CD14-positive monocyte (primary cell): ENCODE data around the gene CBX3. TPM values are rescaled to one million over a fixed set of nuclear protein-coding genes. Genes with fewer than 3 reads are reported as not detected.

Experiments used
- DNase-seq, 3 donors: peaks; one replicate each; pipeline ENCODE4 v3.0.0-alpha.2; 2011 to 2022
- H2AFZ ChIP-seq: 2 replicates; pipeline ENCODE4 v1.6.0; 2012; ENCODE audit warnings: mild to moderate bottlenecking, low read depth, low read length, inconsistent platforms; ENCODE audit not compliant: insufficient read depth, poor library complexity, severe bottlenecking
- H3K27ac ChIP-seq, 2 donors: 1 replicate in 1 of 2; 2 replicates in 1 of 2; pipeline ENCODE4 v1.5.1; 2012 to 2013; ENCODE audit warnings: low read length in 2 of 2, control low read depth in 1 of 2, inconsistent platforms in 1 of 2, low read depth in 1 of 2, mild to moderate bottlenecking in 1 of 2
- H3K27me3 ChIP-seq, 2 donors: one replicate each; pipeline versions ENCODE4 v1.6.0 to v1.6.1; 2011 to 2013; ENCODE audit warnings: low read length in 2 of 2; ENCODE audit not compliant: control insufficient read depth in 2 of 2, insufficient read depth in 2 of 2
- H3K36me3 ChIP-seq, 2 donors: replicated peaks in 1 of 2; 1 replicate in 1 of 2; 2 replicates in 1 of 2; pipeline versions ENCODE4 v1.5.1 to v1.6.1; 2012 to 2013; ENCODE audit warnings: low read length in 2 of 2, control low read depth in 1 of 2, inconsistent platforms in 1 of 2, mild to moderate bottlenecking in 1 of 2; ENCODE audit not compliant: insufficient read depth in 2 of 2, control insufficient read depth in 1 of 2
- H3K4me1 ChIP-seq, 2 donors: 1 replicate in 1 of 2; 2 replicates in 1 of 2; pipeline versions ENCODE4 v1.5.1 to v1.6.1; 2012 to 2013; ENCODE audit warnings: low read length in 2 of 2, control low read depth in 1 of 2, inconsistent platforms in 1 of 2, mild to moderate bottlenecking in 1 of 2, moderate library complexity in 1 of 2; ENCODE audit not compliant: insufficient read depth in 2 of 2, control insufficient read depth in 1 of 2
- H3K4me2 ChIP-seq: replicated peaks from 2 replicates; pipeline ENCODE3; 2012; ENCODE audit warnings: low read length, moderate library complexity, mild to moderate bottlenecking; ENCODE audit not compliant: poor library complexity, severe bottlenecking; ENCODE audit errors: extremely low read depth
- H3K4me3 ChIP-seq, 3 experiments: fragments of 200-600 bp in 1 of 3; sonication (generic) in 1 of 3; replicated peaks in 1 of 3; 1 replicate in 2 of 3; 2 replicates in 1 of 3; pipeline ENCODE4 v1.5.1; 2011 to 2013; ENCODE audit warnings: low read length in 3 of 3, mild to moderate bottlenecking in 3 of 3, control low read depth in 2 of 3, low read depth in 2 of 3, inconsistent platforms in 1 of 3, moderate library complexity in 1 of 3
- H3K79me2 ChIP-seq: 2 replicates; pipeline ENCODE4 v1.6.0; 2012; ENCODE audit warnings: mild to moderate bottlenecking, control low read depth, inconsistent platforms, low read length, moderate library complexity; ENCODE audit not compliant: insufficient read depth
- H3K9ac ChIP-seq: 2 replicates; pipeline ENCODE4 v1.6.0; 2017; ENCODE audit warnings: low read length, mild to moderate bottlenecking; ENCODE audit not compliant: insufficient read depth, poor library complexity, severe bottlenecking
- H3K9me3 ChIP-seq, 2 donors: replicated peaks in 1 of 2; 1 replicate in 1 of 2; 2 replicates in 1 of 2; pipeline versions ENCODE4 v1.5.1 to v1.6.1; 2012 to 2013; ENCODE audit warnings: low read length in 2 of 2, control low read depth in 1 of 2; ENCODE audit not compliant: control insufficient read depth in 1 of 2, insufficient read depth in 1 of 2
- H4K20me1 ChIP-seq: 2 replicates; pipeline ENCODE4 v1.6.0; 2012; ENCODE audit warnings: mild to moderate bottlenecking, low read length, control low read depth, moderate library complexity; ENCODE audit not compliant: insufficient read depth
- H3K27ac Mint-ChIP-seq, 7 donors: one replicate each; pipeline ENCODE4 v1.8.0; 2020; ENCODE audit warnings: mild to moderate bottlenecking in 7 of 7, mixed read lengths in 7 of 7, moderate library complexity in 6 of 7, inconsistent platforms in 2 of 7
- H3K27me3 Mint-ChIP-seq, 3 donors: one replicate each; pipeline ENCODE4 v1.8.0; 2021 to 2022; ENCODE audit warnings: low read depth in 3 of 3, mild to moderate bottlenecking in 3 of 3, mixed read lengths in 3 of 3, moderate library complexity in 3 of 3, inconsistent platforms in 1 of 3
- H3K36me3 Mint-ChIP-seq, 2 donors: one replicate each; pipeline ENCODE4 v1.8.0; 2020; ENCODE audit warnings: mixed read lengths in 2 of 2, inconsistent platforms in 1 of 2, mild to moderate bottlenecking in 1 of 2
- H3K4me1 Mint-ChIP-seq: one replicate; pipeline ENCODE4 v1.8.0; 2020; ENCODE audit warnings: mild to moderate bottlenecking, mixed read lengths
- H3K4me3 Mint-ChIP-seq, 2 donors: one replicate each; pipeline ENCODE4 v1.8.0; 2020; ENCODE audit warnings: mild to moderate bottlenecking in 2 of 2, mixed read lengths in 2 of 2, moderate library complexity in 1 of 2
- H3K9me3 Mint-ChIP-seq, 7 donors: one replicate each; pipeline ENCODE4 v1.8.0; 2020 to 2022; ENCODE audit warnings: mixed read lengths in 7 of 7, mild to moderate bottlenecking in 6 of 7, moderate library complexity in 6 of 7, inconsistent platforms in 2 of 7
- WGBS: methylation state at CpG from one replicate; pipeline ENCODE4 v1.1.5; 2013; ENCODE audit warnings: missing lambda C conversion rate; ENCODE audit not compliant: insufficient coverage; 5-methylcytosine and 5-hydroxymethylcytosine counted together
- intact Hi-C, 2 donors: fragments of 100-400 bp; cut with micrococcal nuclease; formaldehyde crosslinking; loops; one replicate each; pipeline versions ENCODE4 v1.15.0 to v1.15.1; 2023
- polyA plus RNA-seq, 3 donors: library from polyadenylated mRNA; depleted of rRNA in 1 of 3; unstranded in 2 of 3; stranded (reverse) in 1 of 3; fragments of 300-500 nt in 2 of 3; fragments of >200 nt in 1 of 3; fragmentation: Illumina TruSeq in 2 of 3; gene quantifications; 1 replicate in 2 of 3; 2 replicates in 1 of 3; pipeline ENCODE4 v1.2.3, GENCODE V29; 2012 to 2021
- TF ChIP-seq, protein P1 (sequence below): fragments of 200-600 bp; IDR thresholded peaks from one replicate; pipeline ENCODE4 v1.8.0; 2022; ENCODE audit warnings: antibody characterized with exemption, mild to moderate bottlenecking

The CBX3 gene
- polyA plus RNA-seq, 3 donors, result 48.1 to 78.1 (median 63.7) TPM

DNA sequence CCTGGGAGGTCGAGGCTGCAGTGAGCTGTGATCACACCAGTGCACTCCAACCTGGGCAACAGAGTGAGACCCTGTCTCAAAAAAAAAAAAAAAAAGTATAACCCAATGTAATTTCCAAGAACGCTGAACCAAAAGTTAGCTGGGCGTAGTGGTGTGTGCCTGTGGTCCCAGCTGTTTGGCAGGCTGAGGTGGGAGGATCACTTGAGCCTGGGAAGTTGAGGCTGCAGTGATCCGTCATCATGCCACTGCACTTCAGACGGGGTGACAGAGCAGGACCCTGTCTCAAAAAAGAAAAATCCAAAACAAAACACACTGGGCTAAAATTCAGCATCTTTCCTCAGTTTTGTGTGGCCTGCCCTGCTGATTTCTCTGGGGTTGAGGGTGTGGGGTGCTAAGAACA lies 22.1 kb upstream of the CBX3 start:
- intact Hi-C loops, result no loop called here
- H2AFZ ChIP-seq, result no peak overlapping the region
- H3K79me2 ChIP-seq, result no peaks in the 10 kb centered on the region
- Mint-ChIP-seq H3K27me3 (peaks cover 0 to 3% (median 2%) of the 10 kb centered on the region in 3 donors), H3K27ac (no peak overlapping the region), H3K36me3 (no peaks in the 10 kb centered on the region), H3K9me3 (peaks cover 0 to 6% (median 3%) of the 10 kb centered on the region in 7 donors), H3K4me1 (peaks cover 3% of the 10 kb centered on the region), H3K4me3 (no peak overlapping the region)
- TF ChIP-seq, protein P1, sequence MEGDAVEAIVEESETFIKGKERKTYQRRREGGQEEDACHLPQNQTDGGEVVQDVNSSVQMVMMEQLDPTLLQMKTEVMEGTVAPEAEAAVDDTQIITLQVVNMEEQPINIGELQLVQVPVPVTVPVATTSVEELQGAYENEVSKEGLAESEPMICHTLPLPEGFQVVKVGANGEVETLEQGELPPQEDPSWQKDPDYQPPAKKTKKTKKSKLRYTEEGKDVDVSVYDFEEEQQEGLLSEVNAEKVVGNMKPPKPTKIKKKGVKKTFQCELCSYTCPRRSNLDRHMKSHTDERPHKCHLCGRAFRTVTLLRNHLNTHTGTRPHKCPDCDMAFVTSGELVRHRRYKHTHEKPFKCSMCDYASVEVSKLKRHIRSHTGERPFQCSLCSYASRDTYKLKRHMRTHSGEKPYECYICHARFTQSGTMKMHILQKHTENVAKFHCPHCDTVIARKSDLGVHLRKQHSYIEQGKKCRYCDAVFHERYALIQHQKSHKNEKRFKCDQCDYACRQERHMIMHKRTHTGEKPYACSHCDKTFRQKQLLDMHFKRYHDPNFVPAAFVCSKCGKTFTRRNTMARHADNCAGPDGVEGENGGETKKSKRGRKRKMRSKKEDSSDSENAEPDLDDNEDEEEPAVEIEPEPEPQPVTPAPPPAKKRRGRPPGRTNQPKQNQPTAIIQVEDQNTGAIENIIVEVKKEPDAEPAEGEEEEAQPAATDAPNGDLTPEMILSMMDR, result no peak
- no peak overlapping the region for H3K4me2 ChIP-seq
- no CpG with 5 or more reads among the region's 5 CpGs for WGBS
- H3K9ac ChIP-seq, result no peak overlapping the region
- H3K9me3 ChIP-seq, result no peaks in the 10 kb centered on the region
- H3K27me3 ChIP-seq, result no peaks in the 10 kb centered on the region
- no peak overlapping the region for H3K4me3 ChIP-seq
- H3K36me3 ChIP-seq, result no peaks in the 10 kb centered on the region
- H4K20me1 ChIP-seq, result peaks cover 41% of the 10 kb centered on the region
- H3K27ac ChIP-seq, result no peak overlapping the region
- no peak for DNase-seq
- no peaks in the 10 kb centered on the region for H3K4me1 ChIP-seq

GRCh38 chr7:26179826-26180497 lies 21.6 kb upstream of the CBX3 start:
- Mint-ChIP-seq H3K27me3 (peaks cover 0 to 3% (median 2%) of the 10 kb centered on the region in 3 donors), H3K4me3 (no peak overlapping the region), H3K36me3 (peaks cover 0 to 2% of the 10 kb centered on the region in 2 donors), H3K9me3 (peaks cover 0 to 6% (median 3%) of the 10 kb centered on the region in 7 donors), H3K4me1 (peaks cover 3% of the 10 kb centered on the region), H3K27ac (peak overlapping the region in 1 of 7 donors; percentile 14)
- H3K9ac ChIP-seq, result no peak overlapping the region
- no peak overlapping the region for H3K4me2 ChIP-seq
- intact Hi-C loops, result no loop called here
- TF ChIP-seq, protein P1, result no peak
- H3K36me3 ChIP-seq, result no peaks in the 10 kb centered on the region
- H2AFZ ChIP-seq, result no peak overlapping the region
- H4K20me1 ChIP-seq, result peaks cover 47% of the 10 kb centered on the region
- DNase-seq, result no peak
- H3K4me1 ChIP-seq, result no peaks in the 10 kb centered on the region
- no peak overlapping the region for H3K4me3 ChIP-seq
- WGBS, result 91% methylated on average over 6 of the region's 8 CpGs
- no peaks in the 10 kb centered on the region for H3K9me3 ChIP-seq
- H3K27me3 ChIP-seq, result no peaks in the 10 kb centered on the region
- H3K79me2 ChIP-seq, result no peaks in the 10 kb centered on the region
- H3K27ac ChIP-seq, result no peak overlapping the region
